CD4-positive, alpha-beta T cell treated with Interleukin-1 beta for 1 hour (primary cell): Measurements from ENCODE around the gene GNRH2.
"Not testable (repeated sequence)": the region's sequence is repeated elsewhere in the genome, so short reads cannot be mapped to it uniquely, and the experiment has no call there.

Experiments used
- DNase-seq, 2 donors: peaks; one replicate each; pipeline ENCODE4 v3.0.0-alpha.2; 2020 to 2022

The GNRH2 gene

DNA sequence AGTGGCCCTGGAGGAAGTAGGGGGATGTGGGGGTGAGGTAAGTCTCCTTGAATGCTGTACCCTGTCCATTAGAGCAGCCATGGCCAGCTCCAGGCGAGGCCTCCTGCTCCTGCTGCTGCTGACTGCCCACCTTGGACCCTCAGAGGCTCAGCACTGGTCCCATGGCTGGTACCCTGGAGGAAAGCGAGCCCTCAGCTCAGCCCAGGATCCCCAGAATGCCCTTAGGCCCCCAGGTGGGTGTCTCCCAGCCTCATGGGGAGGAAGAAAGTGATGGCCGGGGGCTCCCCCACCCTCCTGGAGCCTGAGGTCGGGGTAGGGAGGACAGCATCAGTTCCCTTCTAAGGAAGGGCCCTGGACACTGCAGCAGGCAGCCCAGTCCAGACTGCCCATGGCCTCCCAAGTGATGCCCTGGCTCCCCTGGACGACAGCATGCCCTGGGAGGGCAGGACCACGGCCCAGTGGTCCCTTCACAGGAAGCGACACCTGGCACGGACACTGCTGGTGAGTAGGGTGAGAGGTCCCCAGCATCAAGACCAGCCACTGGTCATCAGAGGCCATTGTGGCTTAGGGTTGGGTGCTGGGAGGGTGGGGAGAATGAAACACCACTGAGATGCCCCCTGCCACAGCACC is 1.0 kb downstream of the GNRH2 start:
- no peak for DNase-seq

DNA sequence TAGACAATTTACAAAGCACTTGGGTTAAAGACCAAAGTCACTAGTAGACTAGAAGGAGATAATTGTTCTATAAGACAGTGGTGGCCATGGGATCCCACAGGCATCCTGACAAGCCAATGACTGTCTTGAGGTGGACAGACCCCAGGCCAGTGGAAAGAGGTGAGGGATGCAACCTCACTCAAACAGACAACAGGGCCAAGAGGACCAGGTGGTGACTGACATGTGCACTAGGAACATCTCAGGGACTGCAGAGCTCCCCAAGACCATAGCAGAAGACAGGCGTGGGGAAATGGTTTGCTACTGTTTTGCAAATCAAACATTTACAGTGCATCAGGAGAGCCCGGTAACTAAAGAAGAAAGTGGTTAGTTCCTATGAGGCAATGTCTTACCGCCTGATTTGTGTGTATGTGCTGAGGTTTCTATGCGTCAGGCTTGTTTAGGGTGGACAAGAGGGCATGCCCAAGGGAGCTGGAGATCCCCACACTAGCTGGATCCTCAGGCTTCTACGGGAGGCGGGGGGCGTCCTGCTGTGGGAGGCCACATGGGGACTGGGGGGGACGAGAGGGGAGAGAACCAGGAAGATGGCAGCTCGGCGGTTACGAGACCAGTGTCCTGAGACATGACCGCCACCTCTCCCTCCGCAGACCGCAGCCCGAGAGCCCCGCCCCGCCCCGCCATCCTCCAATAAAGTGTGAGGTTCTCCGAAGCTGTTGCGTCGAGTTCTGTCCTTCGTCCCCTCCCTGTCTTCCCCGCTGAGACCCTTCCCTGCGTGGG is 1.8 kb downstream of the GNRH2 start:
- DNase-seq, result peak; percentile 60 to 61

DNA sequence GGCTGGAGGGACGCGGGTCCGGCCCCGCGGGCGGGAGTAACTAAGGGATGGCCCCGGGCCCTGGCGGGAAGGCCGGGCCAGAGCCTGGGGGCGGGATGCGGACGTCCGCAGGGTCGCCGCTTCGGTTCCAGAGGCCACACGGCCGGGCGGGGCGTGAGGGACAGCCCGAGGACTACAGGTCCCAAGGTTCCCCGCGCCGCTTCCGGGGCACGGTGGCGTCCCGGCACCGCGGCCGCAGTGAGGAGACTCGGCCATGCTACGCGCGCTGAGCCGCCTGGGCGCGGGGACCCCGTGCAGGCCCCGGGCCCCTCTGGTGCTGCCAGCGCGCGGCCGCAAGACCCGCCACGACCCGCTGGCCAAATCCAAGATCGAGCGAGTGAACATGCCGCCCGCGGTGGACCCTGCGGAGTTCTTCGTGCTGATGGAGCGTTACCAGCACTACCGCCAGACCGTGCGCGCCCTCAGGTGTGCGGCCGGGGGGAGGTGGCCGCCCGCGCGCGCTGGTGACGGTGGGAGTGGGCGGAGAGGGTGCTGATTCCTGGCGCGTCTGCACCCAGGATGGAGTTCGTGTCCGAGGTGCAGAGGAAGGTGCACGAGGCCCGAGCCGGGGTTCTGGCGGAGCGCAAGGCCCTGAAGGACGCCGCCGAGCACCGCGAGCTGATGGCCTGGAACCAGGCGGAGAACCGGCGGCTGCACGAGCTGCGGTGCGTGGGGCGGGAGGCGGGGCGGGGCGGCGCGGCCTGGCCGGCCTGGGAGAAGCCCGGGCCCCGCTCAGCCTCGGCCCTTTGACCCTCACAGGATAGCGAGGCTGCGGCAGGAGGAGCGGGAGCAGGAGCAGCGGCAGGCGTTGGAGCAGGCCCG is 2.6 kb downstream of the GNRH2 start, which contains the start of gene MRPS26:
MRPS26 (plus strand) TSS at position 237 of the 861 bp plus-strand sequence; CDS start at position 254, 17 bp downstream.
- peak; percentile 76 to 77 for DNase-seq

DNA sequence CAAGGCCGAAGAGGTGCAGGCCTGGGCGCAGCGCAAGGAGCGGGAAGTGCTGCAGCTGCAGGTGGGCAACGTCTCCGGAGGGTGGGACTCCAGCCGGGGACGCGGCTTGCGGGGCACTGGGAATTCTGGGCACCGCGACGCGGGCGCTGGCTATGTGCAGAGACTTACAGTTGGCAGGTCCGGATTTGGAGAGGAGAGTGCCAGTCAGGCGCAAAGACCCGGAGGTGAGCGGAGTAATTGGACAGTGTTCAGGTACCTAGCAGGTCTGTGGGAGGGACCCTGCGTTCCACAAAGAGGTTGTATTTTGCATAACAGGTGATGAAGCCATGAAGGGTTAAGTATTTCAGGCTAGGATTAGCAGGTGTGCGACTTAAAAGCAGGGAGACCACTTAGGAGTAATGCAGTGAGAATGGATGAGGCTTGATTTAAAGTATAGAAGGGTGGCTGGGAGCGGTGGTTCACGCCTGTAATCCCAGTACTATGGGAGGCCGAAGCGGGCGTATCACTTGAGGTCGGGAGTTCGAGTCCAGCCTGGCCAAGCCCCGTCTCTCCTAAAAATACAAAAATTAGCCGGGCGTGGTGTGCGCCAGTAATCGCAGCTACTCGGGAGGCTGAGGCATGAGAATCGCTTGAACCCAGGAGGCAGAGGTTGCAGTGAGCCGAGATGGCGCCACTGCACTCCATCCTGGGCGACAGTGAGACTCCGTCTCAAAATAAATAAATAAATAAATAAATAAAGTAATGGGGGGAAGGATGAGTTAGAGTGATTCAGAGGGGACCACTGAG is 3.4 kb downstream of the GNRH2 start:
- DNase-seq, result no peak

GRCh38 chr20:3047486-3048419 is 4.3 kb downstream of the GNRH2 start:
- DNase-seq, result no peak

GRCh38 chr20:3051385-3052019 is 8.1 kb downstream of the GNRH2 start:
- DNase-seq, result no peak

DNA sequence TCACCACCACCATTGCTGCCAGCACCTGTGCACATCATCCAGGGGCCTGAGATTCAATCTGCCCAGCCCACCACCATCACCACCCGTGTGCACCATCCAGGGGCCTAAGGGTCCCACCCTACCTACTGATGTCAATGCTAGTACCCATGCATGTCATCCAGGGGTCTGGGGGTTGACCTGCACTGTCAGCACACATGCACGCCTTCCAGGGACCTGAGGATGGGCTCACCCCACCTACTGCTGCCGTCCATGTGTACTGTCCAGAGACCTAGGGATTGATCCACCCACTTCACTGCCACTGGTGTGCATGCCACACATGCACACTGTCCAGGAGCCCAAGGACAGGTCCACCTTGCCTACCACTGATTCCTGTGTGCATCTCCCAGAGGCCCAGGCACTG is 16.1 kb downstream of the GNRH2 start:
- DNase-seq, result no peak

DNA sequence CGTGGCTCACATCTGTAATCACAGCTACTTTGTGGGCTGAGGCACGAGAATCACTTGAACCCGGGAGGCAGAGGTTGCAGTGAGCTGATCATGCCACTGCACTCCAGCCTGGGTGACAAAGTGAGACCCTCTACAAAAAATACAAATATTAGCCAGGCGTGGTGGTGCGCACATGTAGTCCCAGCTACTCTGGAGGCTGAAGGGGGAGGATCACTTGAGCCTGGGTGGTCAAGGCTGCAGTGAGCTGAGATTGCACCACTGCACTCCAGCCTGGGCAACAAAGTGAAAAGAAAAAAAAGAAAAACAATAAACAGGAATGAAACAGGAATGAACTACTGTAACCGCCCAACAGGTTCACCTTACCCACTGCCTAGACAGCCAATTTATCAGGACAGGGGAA is 20.7 kb downstream of the GNRH2 start:
- DNase-seq, result not testable (repeated sequence)

DNA sequence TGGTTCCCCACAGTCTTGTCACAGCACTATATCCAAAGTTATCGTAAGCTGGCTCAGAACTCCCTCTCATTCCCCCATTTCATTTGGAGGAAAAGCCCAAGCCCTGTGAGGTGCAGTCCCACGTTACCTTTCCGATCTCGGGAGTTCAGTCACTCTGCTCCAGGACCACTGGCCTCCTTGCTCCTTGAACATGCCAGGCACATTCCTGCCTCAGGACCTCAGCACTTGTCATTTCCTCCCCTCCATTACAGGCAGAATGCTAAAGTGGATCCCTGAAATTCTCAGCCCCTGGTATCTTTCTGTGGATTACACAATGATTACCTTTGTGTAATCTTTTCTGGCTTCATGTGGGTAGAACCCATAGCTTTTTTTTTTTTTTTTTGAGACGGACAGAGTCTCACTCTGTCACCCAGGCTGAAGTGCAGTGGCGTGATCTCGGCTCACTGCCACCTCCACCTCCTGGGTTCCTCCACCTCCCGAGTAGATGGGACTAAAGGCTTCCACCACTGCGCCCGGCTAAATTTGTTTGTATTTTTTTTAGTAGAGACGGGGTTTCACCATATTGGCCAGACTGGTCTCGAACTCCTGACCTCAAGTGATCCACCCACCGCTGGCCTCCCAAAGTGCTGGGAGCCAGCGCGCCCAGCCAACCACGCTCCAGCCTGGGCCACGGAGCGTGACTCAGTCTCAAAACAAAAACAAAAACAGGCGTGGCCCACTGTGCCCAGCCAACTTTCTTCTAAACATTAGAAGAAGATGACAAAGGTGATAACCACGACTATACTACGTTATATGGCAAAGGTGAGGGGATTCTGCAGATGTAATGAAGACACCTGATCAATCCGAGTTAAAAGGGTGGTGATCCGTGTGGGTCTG is 24.0 kb downstream of the GNRH2 start:
- DNase-seq, result no peak

GRCh38 chr20:3068075-3068474 is 24.7 kb downstream of the GNRH2 start:
- no peak for DNase-seq

DNA sequence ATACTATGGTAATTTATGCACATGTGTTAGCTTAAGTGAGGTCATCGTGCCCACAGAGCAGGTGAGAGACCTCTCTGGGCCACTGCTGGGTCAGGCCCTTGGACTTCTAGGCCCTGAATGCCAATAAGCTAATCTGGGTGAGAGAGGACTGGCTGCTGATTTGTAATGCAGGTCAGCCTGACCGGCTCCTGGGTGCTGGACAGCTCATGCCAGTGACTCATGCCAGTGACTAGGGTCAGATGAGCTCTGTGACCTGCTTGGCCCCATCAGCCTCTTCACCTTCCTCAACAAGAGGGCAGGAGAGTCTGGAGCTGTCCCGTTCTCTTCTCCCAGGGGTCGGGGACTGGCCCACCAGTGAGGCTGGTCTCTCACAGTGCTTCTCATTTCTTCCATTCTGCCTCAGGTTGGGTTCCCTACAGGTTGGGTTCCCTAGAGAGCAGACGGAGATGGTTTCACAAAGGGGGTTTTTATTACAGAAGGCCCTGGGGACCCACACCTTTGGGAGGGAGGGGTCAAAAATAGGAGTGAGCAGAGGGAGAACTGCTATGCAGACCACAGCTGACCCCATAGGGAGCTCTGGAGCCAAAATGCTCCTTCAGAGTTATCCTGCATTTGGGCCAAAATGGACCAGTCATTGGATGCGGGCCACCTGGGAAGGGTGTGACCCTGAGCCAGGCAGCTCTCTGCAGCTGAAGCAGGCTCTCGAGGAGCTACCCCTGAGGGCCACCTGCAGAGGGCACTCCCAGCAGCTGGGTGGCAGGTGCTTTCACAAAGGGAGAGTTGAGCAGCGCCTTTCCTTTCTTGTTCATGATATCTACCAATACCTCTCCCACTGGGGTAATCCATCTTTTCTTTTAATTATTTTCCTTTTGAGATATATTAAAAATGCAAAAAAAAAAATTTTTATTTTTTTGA is 25.8 kb downstream of the GNRH2 start:
- DNase-seq, result peak; percentile 37 to 54

DNA sequence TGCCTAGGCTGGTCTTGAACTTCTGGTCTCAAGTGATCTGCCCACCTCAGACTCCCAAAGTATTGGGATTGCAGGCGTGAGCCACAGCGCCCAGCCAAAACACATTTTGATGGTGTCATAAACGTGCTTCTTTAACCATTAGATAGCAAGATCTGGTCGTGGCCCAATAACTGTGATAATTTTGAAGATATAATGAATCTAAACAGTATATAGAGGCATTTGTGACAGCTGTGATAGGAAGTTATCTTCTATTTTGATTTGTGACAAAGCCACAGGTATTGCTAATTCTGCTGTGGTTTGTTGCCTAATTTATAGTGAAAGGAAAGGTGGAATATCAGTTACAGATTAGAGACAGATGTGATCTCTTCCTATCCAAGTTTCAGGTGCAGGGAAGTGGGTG is 27.3 kb downstream of the GNRH2 start:
- no peak for DNase-seq

DNA sequence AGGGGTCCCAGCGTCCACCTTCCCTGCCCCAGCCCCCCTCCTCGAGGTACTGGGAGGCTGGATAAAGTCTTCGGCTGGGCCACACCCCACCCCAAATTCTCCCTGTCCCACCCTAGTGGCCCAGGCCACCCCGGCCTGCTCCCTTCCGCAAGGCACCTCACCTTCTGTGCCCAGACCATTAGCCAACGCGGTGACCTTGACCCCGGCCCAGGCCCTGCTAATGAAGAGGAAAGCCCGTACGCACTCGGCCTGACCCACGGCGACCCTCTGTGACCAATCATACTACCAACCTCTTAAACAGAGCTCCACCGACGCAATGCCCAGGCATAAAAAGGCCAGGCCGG is 27.8 kb downstream of the GNRH2 start:
- DNase-seq, result no peak

DNA sequence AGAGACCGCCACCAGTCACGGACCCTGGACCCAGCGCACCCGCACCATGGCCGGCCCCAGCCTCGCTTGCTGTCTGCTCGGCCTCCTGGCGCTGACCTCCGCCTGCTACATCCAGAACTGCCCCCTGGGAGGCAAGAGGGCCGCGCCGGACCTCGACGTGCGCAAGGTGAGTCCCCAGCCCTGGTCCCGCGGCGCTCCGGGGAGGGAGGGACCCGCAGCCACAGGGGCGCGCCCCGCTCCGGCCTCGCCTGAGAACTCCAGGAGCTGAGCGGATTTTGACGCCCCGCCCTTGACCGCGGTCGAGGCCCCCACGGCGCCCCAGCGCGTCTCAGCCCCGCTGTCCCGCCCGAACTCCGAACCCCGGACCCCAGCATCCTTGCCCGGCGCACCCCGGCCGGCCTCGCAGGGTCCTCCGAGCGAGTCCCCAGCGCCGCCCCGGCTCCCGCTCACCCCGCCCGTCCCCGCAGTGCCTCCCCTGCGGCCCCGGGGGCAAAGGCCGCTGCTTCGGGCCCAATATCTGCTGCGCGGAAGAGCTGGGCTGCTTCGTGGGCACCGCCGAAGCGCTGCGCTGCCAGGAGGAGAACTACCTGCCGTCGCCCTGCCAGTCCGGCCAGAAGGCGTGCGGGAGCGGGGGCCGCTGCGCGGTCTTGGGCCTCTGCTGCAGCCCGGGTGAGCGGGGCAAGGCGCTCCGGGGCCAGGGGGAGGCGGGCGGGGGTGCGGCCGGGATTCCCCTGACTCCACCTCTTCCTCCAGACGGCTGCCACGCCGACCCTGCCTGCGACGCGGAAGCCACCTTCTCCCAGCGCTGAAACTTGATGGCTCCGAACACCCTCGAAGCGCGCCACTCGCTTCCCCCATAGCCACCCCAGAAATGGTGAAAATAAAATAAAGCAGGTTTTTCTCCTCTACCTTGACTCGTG is 28.4 kb downstream of the GNRH2 start, which contains the start of gene OXT:
OXT (plus strand) TSS at position 11 of the 920 bp plus-strand sequence; CDS start at position 47, 36 bp downstream.
- DNase-seq, result peak; percentile 76 to 81

GRCh38 chr20:3072530-3073250 is 29.3 kb downstream of the GNRH2 start:
- DNase-seq, result no peak

- DNase-seq, result not testable (repeated sequence)
Observed at GRCh38 chr20:3073251-3073643, 29.8 kb downstream of the GNRH2 start.

DNA sequence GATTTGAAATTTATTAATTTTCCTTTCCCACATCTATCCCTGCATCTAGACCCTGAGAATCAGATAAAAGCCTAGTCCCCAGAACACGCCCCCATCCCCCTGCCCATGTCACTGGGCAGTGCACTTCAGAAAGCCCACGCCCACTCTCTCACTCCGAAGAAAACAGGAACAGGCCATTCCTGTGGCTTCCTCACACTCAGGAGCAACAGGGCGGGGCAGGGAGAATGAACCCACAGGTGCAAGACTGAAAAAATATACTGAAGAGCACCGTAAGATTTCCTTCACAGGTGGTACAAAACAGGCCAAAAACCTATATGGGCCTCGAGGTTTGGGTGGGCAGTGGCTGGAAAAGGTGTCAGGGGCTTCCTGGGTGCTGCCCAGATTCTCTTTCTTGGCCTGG is 31.4 kb downstream of the GNRH2 start:
- no peak for DNase-seq
